B cell (primary cell): ENCODE measurements around the gene KLHL22.

ENCODE experiments used
- CTCF ChIP-seq: fragments of 200-600 bp; IDR thresholded peaks from one replicate; pipeline ENCODE4 v1.8.0; 2022; ENCODE audit warnings: antibody characterized with exemption, mild to moderate bottlenecking
- EZH2 ChIP-seq: IDR thresholded peaks from 2 replicates; pipeline ENCODE4 v1.6.1; 2012; ENCODE audit warnings: borderline replicate concordance, low read depth, mild to moderate bottlenecking, moderate library complexity, low read length; ENCODE audit not compliant: insufficient read depth, poor library complexity, severe bottlenecking

DNA sequence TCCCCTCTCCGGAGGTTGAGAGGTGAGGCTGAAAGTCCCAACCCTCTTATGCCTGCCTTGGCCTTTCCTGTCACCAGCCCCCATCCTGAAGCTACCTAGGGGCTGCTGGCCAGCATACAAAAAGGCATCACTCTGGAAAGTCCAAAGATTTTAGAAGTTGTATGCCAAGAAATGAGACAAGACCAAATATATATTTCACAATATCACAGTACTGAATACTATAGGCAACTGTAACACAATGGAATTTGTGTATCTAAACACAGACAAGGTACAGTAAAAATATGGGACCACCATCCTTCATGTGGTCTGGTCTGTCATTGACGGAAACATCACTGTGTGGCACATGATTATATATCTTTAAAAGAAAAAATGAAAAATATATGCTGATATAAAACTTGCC, 4.2 kb downstream of the KLHL22 start:
- no peak for TF ChIP-seq CTCF
- TF ChIP-seq EZH2 = no peak
